CD14-positive monocyte (primary cell): ENCODE measurements around the gene MEX3B. TPM values are rescaled to one million over a fixed set of nuclear protein-coding genes. Genes with fewer than 3 reads are reported as not detected.

Source experiments
- DNase-seq, 3 donors: peaks; one replicate each; pipeline ENCODE4 v3.0.0-alpha.2; 2011 to 2022
- H2AFZ ChIP-seq: 2 replicates; pipeline ENCODE4 v1.6.0; 2012; ENCODE audit warnings: mild to moderate bottlenecking, low read depth, low read length, inconsistent platforms; ENCODE audit not compliant: insufficient read depth, poor library complexity, severe bottlenecking
- H3K27ac ChIP-seq, 2 donors: 1 replicate in 1 of 2; 2 replicates in 1 of 2; pipeline ENCODE4 v1.5.1; 2012 to 2013; ENCODE audit warnings: low read length in 2 of 2, control low read depth in 1 of 2, inconsistent platforms in 1 of 2, low read depth in 1 of 2, mild to moderate bottlenecking in 1 of 2
- H3K27me3 ChIP-seq, 2 donors: one replicate each; pipeline versions ENCODE4 v1.6.0 to v1.6.1; 2011 to 2013; ENCODE audit warnings: low read length in 2 of 2; ENCODE audit not compliant: control insufficient read depth in 2 of 2, insufficient read depth in 2 of 2
- H3K36me3 ChIP-seq, 2 donors: replicated peaks in 1 of 2; 1 replicate in 1 of 2; 2 replicates in 1 of 2; pipeline versions ENCODE4 v1.5.1 to v1.6.1; 2012 to 2013; ENCODE audit warnings: low read length in 2 of 2, control low read depth in 1 of 2, inconsistent platforms in 1 of 2, mild to moderate bottlenecking in 1 of 2; ENCODE audit not compliant: insufficient read depth in 2 of 2, control insufficient read depth in 1 of 2
- H3K4me1 ChIP-seq, 2 donors: 1 replicate in 1 of 2; 2 replicates in 1 of 2; pipeline versions ENCODE4 v1.5.1 to v1.6.1; 2012 to 2013; ENCODE audit warnings: low read length in 2 of 2, control low read depth in 1 of 2, inconsistent platforms in 1 of 2, mild to moderate bottlenecking in 1 of 2, moderate library complexity in 1 of 2; ENCODE audit not compliant: insufficient read depth in 2 of 2, control insufficient read depth in 1 of 2
- H3K4me2 ChIP-seq: replicated peaks from 2 replicates; pipeline ENCODE3; 2012; ENCODE audit warnings: low read length, moderate library complexity, mild to moderate bottlenecking; ENCODE audit not compliant: poor library complexity, severe bottlenecking; ENCODE audit errors: extremely low read depth
- H3K4me3 ChIP-seq, 3 experiments: fragments of 200-600 bp in 1 of 3; sonication (generic) in 1 of 3; replicated peaks in 1 of 3; 1 replicate in 2 of 3; 2 replicates in 1 of 3; pipeline ENCODE4 v1.5.1; 2011 to 2013; ENCODE audit warnings: low read length in 3 of 3, mild to moderate bottlenecking in 3 of 3, control low read depth in 2 of 3, low read depth in 2 of 3, inconsistent platforms in 1 of 3, moderate library complexity in 1 of 3
- H3K79me2 ChIP-seq: 2 replicates; pipeline ENCODE4 v1.6.0; 2012; ENCODE audit warnings: mild to moderate bottlenecking, control low read depth, inconsistent platforms, low read length, moderate library complexity; ENCODE audit not compliant: insufficient read depth
- H3K9ac ChIP-seq: 2 replicates; pipeline ENCODE4 v1.6.0; 2017; ENCODE audit warnings: low read length, mild to moderate bottlenecking; ENCODE audit not compliant: insufficient read depth, poor library complexity, severe bottlenecking
- H3K9me3 ChIP-seq, 2 donors: replicated peaks in 1 of 2; 1 replicate in 1 of 2; 2 replicates in 1 of 2; pipeline versions ENCODE4 v1.5.1 to v1.6.1; 2012 to 2013; ENCODE audit warnings: low read length in 2 of 2, control low read depth in 1 of 2; ENCODE audit not compliant: control insufficient read depth in 1 of 2, insufficient read depth in 1 of 2
- H4K20me1 ChIP-seq: 2 replicates; pipeline ENCODE4 v1.6.0; 2012; ENCODE audit warnings: mild to moderate bottlenecking, low read length, control low read depth, moderate library complexity; ENCODE audit not compliant: insufficient read depth
- H3K27ac Mint-ChIP-seq, 7 donors: one replicate each; pipeline ENCODE4 v1.8.0; 2020; ENCODE audit warnings: mild to moderate bottlenecking in 7 of 7, mixed read lengths in 7 of 7, moderate library complexity in 6 of 7, inconsistent platforms in 2 of 7
- H3K27me3 Mint-ChIP-seq, 3 donors: one replicate each; pipeline ENCODE4 v1.8.0; 2021 to 2022; ENCODE audit warnings: low read depth in 3 of 3, mild to moderate bottlenecking in 3 of 3, mixed read lengths in 3 of 3, moderate library complexity in 3 of 3, inconsistent platforms in 1 of 3
- H3K36me3 Mint-ChIP-seq, 2 donors: one replicate each; pipeline ENCODE4 v1.8.0; 2020; ENCODE audit warnings: mixed read lengths in 2 of 2, inconsistent platforms in 1 of 2, mild to moderate bottlenecking in 1 of 2
- H3K4me1 Mint-ChIP-seq: one replicate; pipeline ENCODE4 v1.8.0; 2020; ENCODE audit warnings: mild to moderate bottlenecking, mixed read lengths
- H3K4me3 Mint-ChIP-seq, 2 donors: one replicate each; pipeline ENCODE4 v1.8.0; 2020; ENCODE audit warnings: mild to moderate bottlenecking in 2 of 2, mixed read lengths in 2 of 2, moderate library complexity in 1 of 2
- H3K9me3 Mint-ChIP-seq, 7 donors: one replicate each; pipeline ENCODE4 v1.8.0; 2020 to 2022; ENCODE audit warnings: mixed read lengths in 7 of 7, mild to moderate bottlenecking in 6 of 7, moderate library complexity in 6 of 7, inconsistent platforms in 2 of 7
- WGBS: methylation state at CpG from one replicate; pipeline ENCODE4 v1.1.5; 2013; ENCODE audit warnings: missing lambda C conversion rate; ENCODE audit not compliant: insufficient coverage; 5-methylcytosine and 5-hydroxymethylcytosine counted together
- intact Hi-C, 2 donors: fragments of 100-400 bp; cut with micrococcal nuclease; formaldehyde crosslinking; loops; one replicate each; pipeline versions ENCODE4 v1.15.0 to v1.15.1; 2023
- polyA plus RNA-seq, 3 donors: library from polyadenylated mRNA; depleted of rRNA in 1 of 3; unstranded in 2 of 3; stranded (reverse) in 1 of 3; fragments of 300-500 nt in 2 of 3; fragments of >200 nt in 1 of 3; fragmentation: Illumina TruSeq in 2 of 3; gene quantifications; 1 replicate in 2 of 3; 2 replicates in 1 of 3; pipeline ENCODE4 v1.2.3, GENCODE V29; 2012 to 2021
- TF ChIP-seq, protein P1 (sequence below): fragments of 200-600 bp; IDR thresholded peaks from one replicate; pipeline ENCODE4 v1.8.0; 2022; ENCODE audit warnings: antibody characterized with exemption, mild to moderate bottlenecking

Gene MEX3B
- polyA plus RNA-seq, 3 donors = 0.05 to 4.7 TPM; not detected in 1

DNA sequence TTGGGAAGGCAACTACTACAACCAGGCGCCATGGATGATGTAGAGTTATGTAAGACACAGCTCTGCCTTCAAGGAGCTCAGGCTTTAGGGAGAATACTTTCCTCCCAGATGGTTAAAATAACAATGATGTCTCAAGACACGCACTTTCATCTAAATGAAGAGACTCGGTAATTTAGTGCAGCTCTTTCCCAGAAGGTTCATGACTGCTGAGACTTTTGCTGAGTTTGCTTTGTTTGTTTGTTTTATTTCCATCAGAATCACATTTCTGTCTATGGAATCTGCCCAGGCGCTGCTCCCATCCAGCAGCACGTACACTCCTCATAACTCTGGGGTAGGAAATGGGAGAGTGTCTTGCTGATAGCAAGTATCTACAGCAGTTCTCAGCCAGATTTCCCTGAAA lies 33.9 kb upstream of the MEX3B start:
- DNase-seq = no peak
- Mint-ChIP-seq H3K9me3 (peaks cover 0 to 8% (median 0%) of the 10 kb centered on the region in 7 donors), H3K36me3 (no peaks in the 10 kb centered on the region), H3K4me1 (no peaks in the 10 kb centered on the region), H3K27ac (no peak overlapping the region), H3K4me3 (no peak overlapping the region), H3K27me3 (peaks cover 0 to 3% (median 1%) of the 10 kb centered on the region in 3 donors)
- Histone ChIP-seq H3K4me2 (no peak overlapping the region), H3K36me3 (no peaks in the 10 kb centered on the region), H3K27me3 (no peaks in the 10 kb centered on the region), H4K20me1 (no peaks in the 10 kb centered on the region), H3K4me1 (no peaks in the 10 kb centered on the region), H2AFZ (no peak overlapping the region), H3K9me3 (no peaks in the 10 kb centered on the region), H3K9ac (no peak overlapping the region), H3K4me3 (no peak overlapping the region), H3K79me2 (no peaks in the 10 kb centered on the region), H3K27ac (no peak overlapping the region)
- intact Hi-C loops = no loop called here
- TF ChIP-seq, protein P1, sequence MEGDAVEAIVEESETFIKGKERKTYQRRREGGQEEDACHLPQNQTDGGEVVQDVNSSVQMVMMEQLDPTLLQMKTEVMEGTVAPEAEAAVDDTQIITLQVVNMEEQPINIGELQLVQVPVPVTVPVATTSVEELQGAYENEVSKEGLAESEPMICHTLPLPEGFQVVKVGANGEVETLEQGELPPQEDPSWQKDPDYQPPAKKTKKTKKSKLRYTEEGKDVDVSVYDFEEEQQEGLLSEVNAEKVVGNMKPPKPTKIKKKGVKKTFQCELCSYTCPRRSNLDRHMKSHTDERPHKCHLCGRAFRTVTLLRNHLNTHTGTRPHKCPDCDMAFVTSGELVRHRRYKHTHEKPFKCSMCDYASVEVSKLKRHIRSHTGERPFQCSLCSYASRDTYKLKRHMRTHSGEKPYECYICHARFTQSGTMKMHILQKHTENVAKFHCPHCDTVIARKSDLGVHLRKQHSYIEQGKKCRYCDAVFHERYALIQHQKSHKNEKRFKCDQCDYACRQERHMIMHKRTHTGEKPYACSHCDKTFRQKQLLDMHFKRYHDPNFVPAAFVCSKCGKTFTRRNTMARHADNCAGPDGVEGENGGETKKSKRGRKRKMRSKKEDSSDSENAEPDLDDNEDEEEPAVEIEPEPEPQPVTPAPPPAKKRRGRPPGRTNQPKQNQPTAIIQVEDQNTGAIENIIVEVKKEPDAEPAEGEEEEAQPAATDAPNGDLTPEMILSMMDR = no peak
- WGBS = no CpG with 5 or more reads among the region's 5 CpGs

DNA sequence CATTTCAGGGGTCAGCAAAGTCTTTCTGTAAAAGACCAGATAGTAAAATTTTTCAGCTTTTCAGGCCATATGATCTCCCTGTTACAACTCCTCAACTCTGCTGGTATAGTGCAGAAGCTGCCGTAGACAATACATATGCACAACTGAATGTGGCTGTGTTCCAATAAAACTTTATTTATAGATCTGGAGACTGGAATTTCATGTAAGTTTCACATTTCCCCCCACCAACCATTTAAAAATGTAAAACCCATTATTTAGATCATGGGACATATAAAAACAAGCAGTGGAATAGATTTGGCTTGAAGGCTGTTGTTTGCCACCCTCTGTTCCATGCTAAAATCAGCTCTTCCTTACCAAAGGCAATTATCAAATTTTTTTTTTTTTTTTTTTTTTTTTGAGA lies 28.8 kb upstream of the MEX3B start:
- Mint-ChIP-seq H3K27ac (no peak overlapping the region), H3K9me3 (peaks cover 7 to 17% (median 8%) of the 10 kb centered on the region in 7 donors), H3K4me3 (no peak overlapping the region), H3K36me3 (no peaks in the 10 kb centered on the region), H3K27me3 (peaks cover 1 to 2% (median 1%) of the 10 kb centered on the region in 3 donors), H3K4me1 (no peaks in the 10 kb centered on the region)
- intact Hi-C loops = no loop called here
- Histone ChIP-seq H2AFZ (no peak overlapping the region), H3K27ac (no peak overlapping the region), H3K4me1 (no peaks in the 10 kb centered on the region), H3K79me2 (no peaks in the 10 kb centered on the region), H3K4me2 (no peak overlapping the region), H3K9ac (no peak overlapping the region), H3K36me3 (no peaks in the 10 kb centered on the region), H3K4me3 (no peak overlapping the region), H3K9me3 (peaks cover 0 to 18% of the 10 kb centered on the region in 2 donors), H4K20me1 (no peaks in the 10 kb centered on the region), H3K27me3 (no peaks in the 10 kb centered on the region)
- DNase-seq = no peak
- TF ChIP-seq, protein P1 = no peak
- WGBS = no CpG with 5 or more reads among the region's 1 CpG
